ENCODE measurements around the gene SLF2. TPM values are rescaled to one million over a fixed set of nuclear protein-coding genes. Genes with fewer than 3 reads are reported as not detected.

The SLF2 gene
- total RNA-seq, 4 donors from 2014 or later, result 9.2 to 23.0 (median 20.1) TPM

GRCh38 chr10:100864978-100865377, 47.8 kb upstream of the SLF2 start:
- in situ Hi-C loops (cut with MboI; ENCODE audit: low sequenced_read_pairs in 4 of 4) (no loop called here), intact Hi-C loops (cut with DNase I; ENCODE audit: low total_unique reads) (no loop called here)
- DNase-seq (no peak), ATAC-seq (no peak)
- H3K36me3 ChIP-seq, result no peaks in the 10 kb centered on the region
- H3K27me3 ChIP-seq, result peaks cover 0 to 8% (median 7%) of the 10 kb centered on the region in 3 donors
- no peak overlapping the region for H3K4me3 ChIP-seq
- no peaks in the 10 kb centered on the region for H3K4me1 ChIP-seq
- TF ChIP-seq POLR2A (IDR thresholded peaks at IDR 0.05) (no peak), CTCF (IDR thresholded peaks at IDR 0.05 in 4 of 5, conservative IDR thresholded peaks at IDR 0.05 in 1 of 5) (no peak)
- no peak overlapping the region for H3K27ac ChIP-seq
- H3K9me3 ChIP-seq, result no peaks in the 10 kb centered on the region

GRCh38 chr10:100866010-100866409, 46.8 kb upstream of the SLF2 start:
- DNase-seq, result no peak
- intact Hi-C loops (cut with DNase I; ENCODE audit: low total_unique reads) (no loop called here), in situ Hi-C loops (cut with MboI; ENCODE audit: low sequenced_read_pairs in 4 of 4) (no loop called here)
- TF ChIP-seq CTCF (IDR thresholded peaks at IDR 0.05 in 4 of 5, conservative IDR thresholded peaks at IDR 0.05 in 1 of 5) (no peak), POLR2A (IDR thresholded peaks at IDR 0.05) (no peak)
- no peak for ATAC-seq
- H3K36me3 ChIP-seq, result no peaks in the 10 kb centered on the region
- H3K4me1 ChIP-seq, result no peaks in the 10 kb centered on the region
- H3K9me3 ChIP-seq, result no peaks in the 10 kb centered on the region
- peaks cover 0 to 7% (median 4%) of the 10 kb centered on the region in 3 donors for H3K27me3 ChIP-seq
- no peak overlapping the region for H3K4me3 ChIP-seq
- H3K27ac ChIP-seq, result no peak overlapping the region

- in situ Hi-C loops (cut with MboI; ENCODE audit: low sequenced_read_pairs in 4 of 4), result no loop called here
- H3K27me3 ChIP-seq, result peaks cover 0 to 7% (median 4%) of the 10 kb centered on the region in 3 donors
Observed at GRCh38 chr10:100866575-100867098, 46.1 kb upstream of the SLF2 start.

GRCh38 chr10:100867261-100867963, 45.4 kb upstream of the SLF2 start:
- no peak overlapping the region for H3K4me3 ChIP-seq
- peaks cover 0 to 7% (median 4%) of the 10 kb centered on the region in 3 donors for H3K27me3 ChIP-seq
- no peak for TF ChIP-seq POLR2A (IDR thresholded peaks at IDR 0.05)
- no peak for TF ChIP-seq CTCF (IDR thresholded peaks at IDR 0.05 in 4 of 5, conservative IDR thresholded peaks at IDR 0.05 in 1 of 5)
- H3K4me1 ChIP-seq, result no peaks in the 10 kb centered on the region
- no peak for DNase-seq
- no peaks in the 10 kb centered on the region for H3K9me3 ChIP-seq
- in situ Hi-C loops (cut with MboI; ENCODE audit: low sequenced_read_pairs in 4 of 4), result no loop called here
- ATAC-seq, result no peak
- intact Hi-C loops (cut with DNase I; ENCODE audit: low total_unique reads), result no loop called here
- H3K27ac ChIP-seq, result no peak overlapping the region
- no peaks in the 10 kb centered on the region for H3K36me3 ChIP-seq

More at GRCh38 chr10:100866575-100867098, 46.1 kb upstream of the SLF2 start:
- no peaks in the 10 kb centered on the region for H3K4me1 ChIP-seq
- TF ChIP-seq CTCF (IDR thresholded peaks at IDR 0.05 in 4 of 5, conservative IDR thresholded peaks at IDR 0.05 in 1 of 5), result no peak
- no peak for TF ChIP-seq POLR2A (IDR thresholded peaks at IDR 0.05)
- H3K27ac ChIP-seq, result no peak overlapping the region
- no peaks in the 10 kb centered on the region for H3K36me3 ChIP-seq
- no peak overlapping the region for H3K4me3 ChIP-seq
- no peak for DNase-seq
- intact Hi-C loops (cut with DNase I; ENCODE audit: low total_unique reads), result no loop called here
- no peak for ATAC-seq
- no peaks in the 10 kb centered on the region for H3K9me3 ChIP-seq
